Endothelial cell of umbilical vein (primary cell): ENCODE measurements around the gene IDH3A. TPM values are rescaled to one million over a fixed set of nuclear protein-coding genes. Genes with fewer than 3 reads are reported as not detected.

Source experiments
- BruUV-seq: library from RNA; stranded (reverse); fragments of 400-500 nt; replicated peaks from 2 replicates; lab custom pipeline; 2021; lab: Mats Ljungman, UMichigan
- CTCF ChIA-PET: fragments of 300-600, 350-600 bp; sonication (Branson Sonifier 250); formaldehyde crosslinking; loops from one replicate; lab custom pipeline; 2021; ENCODE audit warnings: antibody characterized with exemption, inconsistent platforms; lab: Charles Lee
- POLR2A ChIA-PET: fragments of 300-600, 350-600 bp; sonication (Branson Sonifier 250); formaldehyde crosslinking; loops from one replicate; lab custom pipeline; 2021; ENCODE audit warnings: antibody characterized with exemption, inconsistent platforms; lab: Charles Lee
- DNase-seq: peaks from one replicate; pipeline ENCODE4 v3.0.0-alpha.2; 2011; ENCODE audit warnings: low read depth, low spot score
- FAIRE-seq: peaks from 2 replicates; lab custom pipeline; 2011; peaks lifted over from hg19 to GRCh38; lab: Jason Lieb, UNC
- H2AFZ ChIP-seq: 2 replicates; pipeline ENCODE4 v1.6.0; 2012; ENCODE audit warnings: low read depth, low read length, control low read depth, inconsistent platforms
- H3K27ac ChIP-seq: 2 replicates; pipeline ENCODE4 v1.5.1; 2011; ENCODE audit warnings: low read depth, mild to moderate bottlenecking, control low read depth, low read length, moderate library complexity; ENCODE audit not compliant: insufficient read depth
- H3K27me3 ChIP-seq, 2 experiments: 2 replicates each; pipeline versions ENCODE4 v1.6.0 to v1.6.1; 2011; ENCODE audit warnings: low read length in 2 of 2, mixed read lengths in 1 of 2; ENCODE audit not compliant: control insufficient read depth in 2 of 2, insufficient read depth in 2 of 2
- H3K36me3 ChIP-seq, 2 experiments: 2 replicates in 1 of 2; 3 replicates in 1 of 2; pipeline ENCODE4 v1.5.1; 2011; ENCODE audit warnings: low read length in 2 of 2, mild to moderate bottlenecking in 1 of 2, moderate library complexity in 1 of 2; ENCODE audit not compliant: control insufficient read depth in 2 of 2, insufficient read depth in 2 of 2; ENCODE audit errors: extremely low read depth in 1 of 2
- H3K4me1 ChIP-seq: 3 replicates; pipeline ENCODE4 v1.5.1; 2011; ENCODE audit warnings: mild to moderate bottlenecking, low read length; ENCODE audit not compliant: control insufficient read depth, insufficient read depth; ENCODE audit errors: extremely low read depth
- H3K4me2 ChIP-seq: 2 replicates; pipeline ENCODE4 v1.6.1; 2011; ENCODE audit warnings: low read length, control low read depth, mixed read lengths; ENCODE audit not compliant: insufficient read depth
- H3K4me3 ChIP-seq, 3 experiments: fragments of 200-600 bp in 1 of 3; sonication (generic), shearing (Covaris generic) in 1 of 3; replicated peaks in 1 of 3; 2 replicates each; pipeline ENCODE4 v1.5.1; 2011 to 2016; ENCODE audit warnings: control low read depth in 3 of 3, low read length in 3 of 3, mild to moderate bottlenecking in 2 of 3, inconsistent platforms in 1 of 3, low read depth in 1 of 3, moderate library complexity in 1 of 3; ENCODE audit not compliant: insufficient read depth in 1 of 3
- H3K79me2 ChIP-seq: 2 replicates; pipeline ENCODE4 v1.6.0; 2012; ENCODE audit warnings: low read length, inconsistent platforms; ENCODE audit not compliant: control insufficient read depth, insufficient read depth
- H3K9ac ChIP-seq: replicated peaks from 2 replicates; pipeline ENCODE3; 2011; ENCODE audit warnings: low read length, control low read depth; ENCODE audit not compliant: insufficient read depth; ENCODE audit errors: extremely low read depth
- H3K9me1 ChIP-seq: replicated peaks from 3 replicates; pipeline ENCODE4 v1.6.0; 2011; ENCODE audit warnings: mild to moderate bottlenecking, low read length; ENCODE audit not compliant: control insufficient read depth, insufficient read depth; ENCODE audit errors: extremely low read depth
- H3K9me3 ChIP-seq: replicated peaks from 2 replicates; pipeline ENCODE4 v1.5.1; 2012; ENCODE audit warnings: low read length, inconsistent platforms; ENCODE audit not compliant: control insufficient read depth, insufficient read depth
- H4K20me1 ChIP-seq: replicated peaks from 2 replicates; pipeline ENCODE3; 2011; ENCODE audit warnings: mild to moderate bottlenecking, low read length; ENCODE audit not compliant: control insufficient read depth, insufficient read depth; ENCODE audit errors: extremely low read depth
- CTCF ChIP-seq, 2 donors: IDR thresholded peaks; 1 replicate in 1 of 2; 2 replicates in 1 of 2; pipeline ENCODE4 v1.5.1; 2011; ENCODE audit warnings: low read length in 2 of 2, mild to moderate bottlenecking in 2 of 2, moderate library complexity in 2 of 2, control low read depth in 1 of 2, inconsistent platforms in 1 of 2, low read depth in 1 of 2; ENCODE audit not compliant: insufficient read depth in 1 of 2; ENCODE audit errors: extremely low read depth in 1 of 2
- FOS ChIP-seq: IDR thresholded peaks from 2 replicates; pipeline ENCODE4 v1.6.1; 2011; ENCODE audit warnings: mild to moderate bottlenecking, low read length, moderate library complexity, borderline replicate concordance; ENCODE audit not compliant: insufficient read depth
- GATA2 ChIP-seq: IDR thresholded peaks from 2 replicates; pipeline ENCODE4 v1.7.0; 2011; ENCODE audit warnings: low read depth, mild to moderate bottlenecking, moderate library complexity, mixed read lengths, low read length; ENCODE audit not compliant: insufficient read length, insufficient read depth
- JUN ChIP-seq: IDR thresholded peaks from 2 replicates; pipeline ENCODE4 v1.6.1; 2011; ENCODE audit warnings: borderline replicate concordance, low read depth; ENCODE audit not compliant: insufficient read length, insufficient read depth
- MYC ChIP-seq: IDR thresholded peaks from one replicate; pipeline ENCODE4 v1.6.1; 2011; ENCODE audit warnings: mild to moderate bottlenecking, low read depth, low read length
- POLR2AphosphoS5 ChIP-seq: IDR thresholded peaks from 2 replicates; pipeline ENCODE4 v1.6.1; 2012; ENCODE audit warnings: low read depth, mild to moderate bottlenecking, control low read depth, low read length, moderate library complexity; ENCODE audit not compliant: insufficient read depth
- dilution Hi-C: fragments of 300-500 bp; cut with MboI; formaldehyde crosslinking; loops from one replicate; pipeline ENCODE4 v1.15.0; 2019; ENCODE audit warnings: low sequenced_read_pairs; ENCODE audit not compliant: extremely low pct_ligation_motif_present
- intact Hi-C: fragments of 100-400 bp; cut with micrococcal nuclease; formaldehyde crosslinking; loops from one replicate; pipeline ENCODE4 v1.10.0; 2022
- polyA plus RNA-seq, 4 experiments: library from polyadenylated mRNA; depleted of rRNA in 3 of 4; stranded (reverse) in 3 of 4; unstranded in 1 of 4; fragments of >200 nt; gene quantifications; 2 replicates each; pipeline versions ENCODE4 v1.2.1 to v1.2.3, GENCODE V29; 2011 to 2012; ENCODE audit warnings: missing spikeins in 1 of 4
- total RNA-seq: library from RNA; stranded (reverse); gene quantifications from 2 replicates; pipeline ENCODE4 v1.2.3, GENCODE V29; 2021

Gene IDH3A
- total and polyA plus RNA-seq, 2 donors (not counting 3 experiments of a cell fraction or from before 2014, with no cell fraction given), result 35.5 to 63.9 TPM

- FAIRE-seq, result no peak
Observed at GRCh38 chr15:78203346-78204225, 54.4 kb downstream of the IDH3A start.

More at GRCh38 chr15:78203346-78204225, 54.4 kb downstream of the IDH3A start:
- intact Hi-C loops, result no loop called here
- no peaks in the 10 kb centered on the region for H3K79me2 ChIP-seq
- no peak overlapping the region for H3K4me2 ChIP-seq
- no peaks in the 10 kb centered on the region for H3K9me3 ChIP-seq
- H3K4me1 ChIP-seq, result no peaks in the 10 kb centered on the region
- H3K9ac ChIP-seq, result no peak overlapping the region
- no TSS peak for BruUV-seq
- ChIA-PET CTCF (interaction anchor here (1.9 kb wide), 1 partner anchor 90 kb away, joined by 4 read pairs; no protein-coding TSS in a partner anchor), POLR2A (no interaction called here)
- no peak for TF ChIP-seq FOS
- TF ChIP-seq JUN, result no peak
- no peak for TF ChIP-seq GATA2
- TF ChIP-seq CTCF (IDR thresholded peaks at IDR 0.05; ENCODE audit: extremely low read depth in 1 of 2, insufficient read depth in 1 of 2, low read depth in 1 of 2, low read length in 2 of 2), result no peak
- no peak for TF ChIP-seq POLR2AphosphoS5
- no peak for TF ChIP-seq MYC
- no peak for DNase-seq
- no peaks in the 10 kb centered on the region for H3K9me1 ChIP-seq
- no peaks in the 10 kb centered on the region for H4K20me1 ChIP-seq
- no peaks in the 10 kb centered on the region for H3K27me3 ChIP-seq
- dilution Hi-C loops, result no loop called here
- no peak overlapping the region for H3K27ac ChIP-seq
- no peak overlapping the region for H3K4me3 ChIP-seq
- H3K36me3 ChIP-seq, result no peaks in the 10 kb centered on the region
- H2AFZ ChIP-seq, result no peak overlapping the region
